ENCODE results near the gene TACR2. TPM values are rescaled to one million over a fixed set of nuclear protein-coding genes. Genes with fewer than 3 reads are reported as not detected.

TACR2 gene
- total RNA-seq, 1 donor from 2014 or later: not detected

- no peak overlapping the region for H3K27ac Mint-ChIP-seq
- DNase-seq (no peak), ATAC-seq (ENCODE audit: low read depth) (no peak)
- H3K4me1 Mint-ChIP-seq: no peaks in the 10 kb centered on the region
- H3K27me3 Mint-ChIP-seq: peaks cover 8% of the 10 kb centered on the region
- H3K4me3 Mint-ChIP-seq: no peak overlapping the region
- no peaks in the 10 kb centered on the region for H3K9me3 Mint-ChIP-seq
- ChIA-PET CTCF (no interaction called here), POLR2A (no interaction called here)
- intact Hi-C loops (cut with micrococcal nuclease): no loop called here
- TF ChIP-seq CTCF (IDR thresholded peaks at IDR 0.05): no peak
- no peaks in the 10 kb centered on the region for H3K36me3 Mint-ChIP-seq (ENCODE audit: low read depth)
Observed at GRCh38 chr10:69435966-69436520, 19.3 kb upstream of the TACR2 start.

GRCh38 chr10:69434926-69435325 lies 18.2 kb upstream of the TACR2 start:
- Mint-ChIP-seq H3K36me3 (ENCODE audit: low read depth) (no peaks in the 10 kb centered on the region), H3K27ac (no peak overlapping the region), H3K9me3 (no peaks in the 10 kb centered on the region), H3K4me1 (no peaks in the 10 kb centered on the region), H3K27me3 (peaks cover 8% of the 10 kb centered on the region), H3K4me3 (no peak overlapping the region)
- ChIA-PET CTCF (no interaction called here), POLR2A (no interaction called here)
- TF ChIP-seq CTCF (IDR thresholded peaks at IDR 0.05): no peak
- intact Hi-C loops (cut with micrococcal nuclease): no loop called here
- no peak for ATAC-seq (ENCODE audit: low read depth)
- DNase-seq: no peak

- H3K4me3 Mint-ChIP-seq: no peak overlapping the region
- H3K27me3 Mint-ChIP-seq: peaks cover 6% of the 10 kb centered on the region
- ATAC-seq (ENCODE audit: low read depth) (no peak), DNase-seq (no peak)
- H3K36me3 Mint-ChIP-seq (ENCODE audit: low read depth): no peaks in the 10 kb centered on the region
- H3K4me1 Mint-ChIP-seq: no peaks in the 10 kb centered on the region
- TF ChIP-seq CTCF (IDR thresholded peaks at IDR 0.05): no peak
- CTCF ChIA-PET: no interaction called here
- H3K27ac Mint-ChIP-seq: no peak overlapping the region
- POLR2A ChIA-PET: no interaction called here
- H3K9me3 Mint-ChIP-seq: no peaks in the 10 kb centered on the region
- intact Hi-C loops (cut with micrococcal nuclease): no loop called here
Observed at GRCh38 chr10:69434169-69434568, 17.5 kb upstream of the TACR2 start.

- Mint-ChIP-seq H3K27ac (no peak overlapping the region), H3K4me3 (no peak overlapping the region), H3K27me3 (no peaks in the 10 kb centered on the region), H3K9me3 (no peaks in the 10 kb centered on the region), H3K4me1 (peaks cover 5% of the 10 kb centered on the region), H3K36me3 (ENCODE audit: low read depth) (no peaks in the 10 kb centered on the region)
- CTCF ChIA-PET: interaction anchor here (1.3 kb wide), 1 partner anchor 209 kb away, joined by 3 read pairs; no protein-coding TSS in a partner anchor
- ATAC-seq (ENCODE audit: low read depth) (no peak), DNase-seq (no peak)
- no peak for TF ChIP-seq CTCF (IDR thresholded peaks at IDR 0.05)
- POLR2A ChIA-PET: no interaction called here
- intact Hi-C loops (cut with micrococcal nuclease): loop anchor here (5.0 kb wide), 1 partner anchor 209 kb away; no protein-coding TSS in a partner anchor
Observed at GRCh38 chr10:69428165-69428564, 11.4 kb upstream of the TACR2 start.

- DNase-seq: no peak
- intact Hi-C loops (cut with micrococcal nuclease): loop anchor here (5.0 kb wide), 1 partner anchor 211 kb away; no protein-coding TSS in a partner anchor
- Mint-ChIP-seq H3K4me3 (no peak overlapping the region), H3K4me1 (peaks cover 5% of the 10 kb centered on the region), H3K36me3 (ENCODE audit: low read depth) (no peaks in the 10 kb centered on the region), H3K27me3 (peaks cover 5% of the 10 kb centered on the region), H3K27ac (no peak overlapping the region), H3K9me3 (no peaks in the 10 kb centered on the region)
- ATAC-seq (ENCODE audit: low read depth): no peak
- ChIA-PET CTCF (no interaction called here), POLR2A (no interaction called here)
- TF ChIP-seq CTCF (IDR thresholded peaks at IDR 0.05): no peak
Observed at GRCh38 chr10:69426376-69426727, 9.6 kb upstream of the TACR2 start.
